GM12892 (cell line): ENCODE measurements around the gene LGI1.

Experiments used
- POLR2A ChIP-seq: IDR thresholded peaks from 2 replicates; pipeline ENCODE4 v1.6.1; 2011; ENCODE audit warnings: low read depth, low read length, control low read depth
- POLR2AphosphoS5 ChIP-seq: IDR thresholded peaks from 2 replicates; pipeline ENCODE4 v1.6.1; 2011; ENCODE audit warnings: low read depth, low read length, control low read depth
- TAF1 ChIP-seq: IDR thresholded peaks from 2 replicates; pipeline ENCODE4 v1.6.1; 2011; ENCODE audit warnings: low read depth, mild to moderate bottlenecking, control low read depth, low read length, borderline replicate concordance

- TF ChIP-seq POLR2AphosphoS5 = no peak
- no peak for TF ChIP-seq TAF1
- no peak for TF ChIP-seq POLR2A
These were observed 9.2 kb downstream of the LGI1 start for GRCh38 chr10:93766918-93767317.
